OCI-LY3 (cell line): ENCODE data around the gene DPAGT1.

Experiments
- CTCF ChIP-seq: fragments of 200-600, 300-600 bp; sonication (generic); IDR thresholded peaks from 2 replicates; pipeline ENCODE4 v1.5.1; 2014; ENCODE audit warnings: antibody characterized with exemption, low read length, low read depth
- EZH2phosphoT487 ChIP-seq: fragments of 200-600 bp; shearing (Covaris generic); IDR thresholded peaks from 2 replicates; pipeline ENCODE4 v1.6.1; 2018; ENCODE audit warnings: antibody characterized with exemption, mixed run types, low read depth

GRCh38 chr11:119088406-119088805 lies 13.2 kb downstream of the DPAGT1 start:
- TF ChIP-seq CTCF, result no peak
- TF ChIP-seq EZH2phosphoT487, result no peak
